Activated CD4-positive, alpha-beta T cell treated with anti-CD3 and anti-CD28 coated beads, Interleukin-10, Interleukin-2, amounts not matched to agents 100 ng/mL and 50 ng/mL, durations not matched to agents 16 hours and 8 hours (primary cell): ENCODE measurements around the gene SSNA1.

Experiments
- DNase-seq: peaks from one replicate; pipeline ENCODE4 v3.0.0-alpha.2; 2020

SSNA1 gene

DNA sequence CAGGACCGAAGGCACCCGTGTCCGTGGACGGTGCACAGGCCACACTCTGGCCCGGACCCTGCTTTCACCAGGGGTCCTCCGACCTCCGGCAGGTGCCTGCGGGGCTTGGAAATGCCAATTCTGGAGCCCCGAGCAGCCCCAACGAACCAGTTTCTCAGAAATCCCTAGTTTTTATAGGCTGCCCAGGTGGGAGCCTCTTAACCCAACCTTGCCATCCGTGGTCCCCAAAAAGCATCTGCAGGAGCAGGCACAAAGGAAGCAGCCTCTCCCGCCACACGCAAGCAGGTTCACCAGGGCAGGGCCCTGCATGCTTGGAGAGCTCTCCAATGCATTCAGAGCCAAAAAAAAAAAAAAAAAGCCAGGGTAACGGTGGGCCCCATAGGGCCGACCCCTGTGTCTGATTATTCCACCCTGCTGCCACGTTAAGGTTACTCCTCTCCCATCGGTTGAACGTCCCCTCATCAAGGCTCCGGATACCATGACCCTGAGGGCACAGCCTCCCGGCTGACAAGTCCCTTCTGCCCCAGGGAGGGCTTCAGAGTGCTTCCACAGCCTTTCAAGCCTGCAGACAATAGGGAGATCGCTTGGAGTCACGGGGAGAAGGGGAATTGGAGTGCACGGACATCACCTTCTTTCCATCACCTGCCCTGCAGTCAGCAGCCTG is 12.9 kb downstream of the SSNA1 start:
- no peak for DNase-seq

GRCh38 chr9:137202966-137203365 is 14.5 kb downstream of the SSNA1 start:
- DNase-seq: no peak

DNA sequence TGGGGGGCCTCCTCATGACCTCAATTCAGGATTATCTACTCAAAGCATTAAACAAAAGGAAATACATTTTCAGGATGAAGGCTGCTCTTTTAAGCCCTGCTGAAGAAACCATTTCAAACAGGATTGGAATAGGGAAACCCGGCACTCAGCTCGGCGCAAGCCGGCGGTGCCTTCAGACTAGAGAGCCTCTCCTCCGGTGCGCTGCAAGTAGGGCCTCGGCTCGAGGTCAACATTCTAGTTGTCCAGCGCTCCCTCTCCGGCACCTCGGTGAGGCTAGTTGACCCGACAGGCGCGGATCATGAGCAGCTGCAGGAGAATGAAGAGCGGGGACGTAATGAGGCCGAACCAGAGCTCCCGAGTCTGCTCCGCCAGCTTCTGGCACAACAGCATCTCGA is 16.3 kb downstream of the SSNA1 start:
- no peak for DNase-seq

DNA sequence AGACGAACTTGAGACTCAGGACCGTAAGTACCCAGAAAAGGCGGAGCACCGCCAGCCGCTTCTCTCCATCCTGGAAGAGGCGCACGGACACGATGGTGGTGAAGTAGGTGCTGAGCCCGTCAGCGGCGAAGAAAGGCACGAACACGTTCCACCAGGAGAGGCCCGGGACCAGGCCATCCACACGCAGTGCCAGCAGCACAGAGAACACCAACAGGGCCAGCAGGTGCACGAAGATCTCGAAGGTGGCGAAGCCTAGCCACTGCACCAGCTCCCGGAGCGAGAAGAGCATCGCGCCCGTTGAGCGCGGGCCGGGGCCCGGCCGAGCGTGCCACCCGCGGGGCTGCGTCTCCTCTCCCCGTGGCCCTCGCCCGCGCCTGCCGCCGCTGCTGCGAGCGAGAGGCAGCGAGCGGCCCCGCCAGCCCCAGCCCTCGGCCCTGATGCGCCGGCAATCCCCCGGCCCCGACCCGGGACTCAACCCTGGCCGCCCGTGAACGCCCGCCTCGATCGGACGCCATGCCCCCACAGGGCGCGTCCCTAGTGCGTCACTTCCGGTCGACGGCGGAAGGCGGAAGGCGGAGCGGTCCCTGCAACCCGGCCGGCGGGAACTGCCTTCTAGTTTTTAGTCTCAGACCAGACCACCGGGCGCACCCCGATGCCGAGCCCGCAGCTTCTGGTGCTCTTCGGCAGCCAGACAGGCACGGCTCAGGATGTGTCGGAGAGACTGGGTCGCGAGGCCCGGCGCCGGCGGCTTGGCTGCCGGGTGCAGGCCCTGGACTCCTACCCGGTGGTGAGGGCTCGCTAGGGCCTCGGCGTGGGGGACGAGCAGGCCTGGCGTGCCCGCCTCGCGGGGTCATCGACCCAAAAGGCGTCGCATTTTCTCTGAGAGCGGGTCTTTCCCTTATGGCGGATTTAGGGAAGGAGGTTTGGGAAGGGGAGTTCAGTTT is 16.9 kb downstream of the SSNA1 start, which contains the start of the genes NDOR1 and TMEM203:
Gene NDOR1, plus strand, starts transcription at position 575 of the 944 bp plus-strand sequence. Its CDS starts 78 bp downstream, at position 653.
Gene TMEM203, minus strand, starts transcription at position 523 of the 944 bp plus-strand sequence. Its CDS starts 234 bp downstream, at position 289.
- DNase-seq: peak; percentile 96

- no peak for DNase-seq
Measured at GRCh38 chr9:137206602-137207001, 18.1 kb downstream of the SSNA1 start.

DNA sequence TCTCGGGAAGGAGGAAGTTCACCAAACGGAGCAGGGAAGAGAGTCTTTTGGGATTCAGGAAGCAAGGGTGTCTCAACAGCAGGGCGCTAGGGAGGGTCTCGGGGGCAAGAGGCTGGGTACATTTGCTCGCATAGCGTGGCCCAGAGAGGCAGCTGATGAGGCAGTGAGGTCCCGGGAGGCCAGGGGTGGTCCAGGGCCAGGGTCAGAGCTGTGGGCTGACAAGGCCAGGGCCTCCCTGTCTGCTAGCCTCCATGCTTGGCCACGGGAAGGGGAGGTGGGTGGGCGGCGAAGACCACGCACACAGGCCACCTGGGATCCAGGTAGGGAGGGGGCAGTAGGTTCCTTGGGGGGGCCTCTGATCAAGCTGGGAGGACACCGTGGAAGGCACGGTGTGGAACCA is 23.1 kb downstream of the SSNA1 start:
- no peak for DNase-seq

- DNase-seq: no peak
Measured at GRCh38 chr9:137212520-137212919, 24.0 kb downstream of the SSNA1 start.

DNA sequence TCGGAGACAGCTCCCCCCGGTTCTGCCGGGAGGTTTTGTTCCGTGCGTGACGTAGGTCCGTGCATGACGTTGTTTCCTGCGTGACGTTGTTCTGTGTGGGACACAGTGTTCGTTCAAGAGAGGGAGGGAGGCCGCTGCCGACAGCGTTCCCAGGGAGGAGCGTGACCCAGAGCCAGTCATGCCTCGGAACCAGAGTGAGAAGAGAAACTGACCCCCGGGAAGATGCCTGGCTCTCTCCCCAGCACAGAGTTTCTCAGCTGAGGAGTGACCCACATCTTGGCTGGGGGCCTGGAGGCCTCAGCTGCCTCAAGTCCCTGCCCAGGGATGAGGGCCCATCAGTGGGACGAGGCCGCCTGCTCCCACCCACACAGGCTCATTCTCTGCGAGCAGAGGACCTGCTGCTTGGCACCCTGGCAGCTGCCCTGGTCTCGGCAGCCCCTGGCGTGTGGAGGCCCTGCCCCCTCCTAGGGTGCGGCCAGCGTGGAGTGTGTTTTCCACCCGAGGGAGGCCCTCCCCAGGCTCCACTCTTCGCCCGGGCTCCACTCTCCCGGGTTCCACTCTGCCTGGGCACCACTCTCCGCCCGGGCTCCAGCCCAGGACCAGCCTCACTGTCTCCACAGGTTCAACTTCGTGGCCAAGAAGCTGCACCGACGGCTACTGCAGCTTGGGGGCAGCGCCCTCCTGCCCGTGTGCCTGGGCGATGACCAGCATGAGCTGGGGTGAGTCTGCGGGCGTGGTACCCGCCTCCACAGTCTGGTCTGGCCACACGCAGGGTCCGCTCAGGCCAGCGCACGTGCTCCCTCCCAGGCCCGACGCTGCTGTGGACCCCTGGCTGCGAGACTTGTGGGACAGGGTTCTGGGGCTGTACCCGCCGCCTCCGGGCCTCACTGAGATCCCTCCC is 24.9 kb downstream of the SSNA1 start:
- no peak for DNase-seq

DNA sequence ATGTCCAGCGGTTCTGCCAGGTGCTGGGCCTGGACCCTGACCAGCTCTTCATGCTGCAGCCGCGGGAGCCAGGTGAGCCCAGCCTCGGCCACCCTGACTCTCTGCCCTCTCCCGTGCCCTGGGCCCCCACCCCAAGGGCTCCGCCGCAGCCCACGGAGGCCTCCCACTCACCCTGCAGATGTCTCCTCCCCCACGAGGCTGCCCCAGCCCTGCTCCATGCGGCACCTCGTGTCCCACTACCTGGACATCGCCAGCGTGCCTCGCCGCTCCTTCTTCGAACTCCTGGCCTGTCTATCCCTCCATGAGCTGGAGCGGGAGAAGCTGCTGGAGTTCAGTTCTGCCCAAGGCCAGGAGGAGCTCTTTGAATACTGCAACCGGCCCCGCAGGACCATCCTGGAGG is 26.1 kb downstream of the SSNA1 start:
- DNase-seq: no peak

DNA sequence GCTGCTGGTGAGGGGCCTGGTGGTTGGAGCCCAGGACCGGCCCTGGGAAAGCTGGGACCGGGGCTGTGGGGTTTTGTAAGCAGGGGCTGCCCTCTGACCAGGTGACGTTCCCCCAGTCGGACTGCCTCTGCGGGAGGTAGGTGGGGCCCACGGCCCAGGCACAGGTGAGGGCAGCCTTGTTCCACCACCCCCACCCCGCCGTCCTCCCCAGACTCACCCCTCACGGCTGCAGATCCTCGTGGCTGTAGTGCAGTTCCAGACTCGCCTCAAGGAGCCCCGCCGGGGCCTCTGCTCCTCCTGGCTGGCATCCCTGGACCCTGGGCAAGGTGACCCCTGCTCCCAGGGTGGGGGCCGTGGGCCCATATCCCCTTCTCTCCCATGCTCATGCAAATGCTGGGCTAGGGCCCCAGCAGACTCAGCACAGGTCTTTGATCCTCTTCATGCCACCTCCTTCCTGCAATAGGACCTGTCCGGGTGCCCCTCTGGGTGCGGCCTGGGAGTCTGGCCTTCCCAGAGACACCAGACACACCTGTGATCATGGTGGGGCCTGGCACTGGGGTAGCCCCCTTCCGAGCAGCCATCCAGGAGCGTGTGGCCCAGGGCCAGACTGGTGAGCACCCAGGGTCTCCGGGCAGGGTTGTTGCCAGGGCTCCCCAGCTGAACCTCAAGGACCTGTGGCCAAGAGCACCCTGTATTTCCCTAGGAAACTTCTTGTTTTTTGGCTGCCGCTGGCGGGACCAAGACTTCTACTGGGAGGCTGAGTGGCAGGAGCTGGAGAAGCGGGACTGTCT is 26.9 kb downstream of the SSNA1 start:
- no peak for DNase-seq

DNA sequence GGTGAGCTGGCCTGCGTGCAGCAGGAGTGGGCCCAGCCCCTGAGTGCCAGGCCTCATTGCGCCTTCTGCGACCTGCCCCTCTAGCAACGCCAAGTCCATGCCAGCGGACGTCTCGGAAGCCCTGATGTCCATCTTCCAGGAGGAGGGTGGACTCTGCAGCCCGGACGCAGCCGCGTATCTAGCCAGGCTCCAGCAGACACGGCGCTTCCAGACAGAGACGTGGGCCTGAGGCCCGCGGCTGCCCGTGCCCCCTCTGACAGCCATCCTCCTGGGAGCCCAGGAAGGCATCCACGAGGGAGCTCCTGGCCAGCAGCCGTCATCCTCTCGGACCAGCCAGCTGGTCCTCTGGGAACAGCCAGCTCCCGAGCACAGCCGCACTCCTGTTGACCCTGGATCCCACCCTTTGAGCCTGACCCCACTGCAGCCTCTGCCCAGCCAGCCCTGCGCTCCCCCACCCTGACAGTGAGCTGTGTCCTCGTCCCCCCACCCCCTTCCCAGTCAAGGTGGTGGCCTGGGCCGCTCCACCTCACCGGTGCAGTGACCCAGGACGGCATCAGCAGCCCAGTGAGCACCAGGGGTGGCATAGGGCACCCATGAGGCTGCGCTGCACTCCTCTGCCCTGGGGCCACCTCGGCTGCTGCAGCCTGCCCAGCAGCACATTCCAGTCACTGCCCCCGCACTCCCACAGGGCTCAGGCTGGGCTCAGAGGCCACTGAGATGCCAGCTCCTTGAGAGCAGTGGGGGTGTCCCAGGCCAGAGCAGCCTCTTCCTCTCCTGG is 27.9 kb downstream of the SSNA1 start:
- no peak for DNase-seq

DNA sequence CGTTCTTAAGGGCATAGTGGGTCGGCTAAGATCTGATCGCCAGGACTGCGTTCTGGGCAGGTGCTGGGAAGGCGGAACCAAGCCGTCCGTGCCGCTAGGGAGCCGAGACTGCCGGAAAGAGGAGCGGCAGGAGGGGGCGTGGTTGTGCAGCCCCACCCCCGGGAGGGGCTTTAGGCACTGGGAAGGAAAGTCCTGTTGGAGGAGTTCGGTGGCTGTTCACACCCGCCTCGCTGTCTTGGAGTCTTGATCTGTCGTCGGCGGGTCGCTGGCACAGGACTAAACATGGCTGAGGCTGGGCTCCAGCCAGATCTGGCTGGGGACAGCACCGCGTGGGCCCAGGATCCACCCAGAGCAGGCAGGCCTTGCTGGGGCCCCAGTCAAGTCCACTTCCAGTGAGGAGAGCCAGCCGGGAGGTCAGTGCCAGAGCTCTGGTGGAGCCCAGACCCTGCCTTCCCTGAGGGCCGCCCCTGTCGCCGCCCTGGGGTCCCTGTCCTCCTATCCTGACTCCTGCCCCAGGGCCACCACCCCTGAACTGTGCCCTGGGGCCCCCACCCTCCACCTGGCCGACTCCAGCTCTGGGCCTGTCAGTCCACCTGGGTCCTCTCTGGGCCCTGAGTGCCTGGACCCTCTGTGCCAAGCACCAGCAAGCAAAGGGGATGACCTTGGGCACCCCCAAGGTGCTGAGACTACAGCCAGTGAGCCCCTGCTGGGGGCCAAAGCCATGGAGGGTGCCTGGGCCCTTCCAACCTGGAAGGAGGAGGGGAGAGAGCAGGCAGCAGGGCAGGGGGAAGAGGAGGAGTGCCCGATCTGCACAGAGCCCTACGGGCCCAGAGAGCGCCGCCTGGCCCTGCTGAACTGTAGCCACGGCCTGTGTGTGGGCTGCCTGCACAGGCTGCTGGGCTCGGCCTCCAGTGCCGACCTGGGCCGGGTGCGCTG is 29.1 kb downstream of the SSNA1 start:
- no peak for DNase-seq

GRCh38 chr9:137218212-137218753 is 29.8 kb downstream of the SSNA1 start:
- no peak for DNase-seq

DNA sequence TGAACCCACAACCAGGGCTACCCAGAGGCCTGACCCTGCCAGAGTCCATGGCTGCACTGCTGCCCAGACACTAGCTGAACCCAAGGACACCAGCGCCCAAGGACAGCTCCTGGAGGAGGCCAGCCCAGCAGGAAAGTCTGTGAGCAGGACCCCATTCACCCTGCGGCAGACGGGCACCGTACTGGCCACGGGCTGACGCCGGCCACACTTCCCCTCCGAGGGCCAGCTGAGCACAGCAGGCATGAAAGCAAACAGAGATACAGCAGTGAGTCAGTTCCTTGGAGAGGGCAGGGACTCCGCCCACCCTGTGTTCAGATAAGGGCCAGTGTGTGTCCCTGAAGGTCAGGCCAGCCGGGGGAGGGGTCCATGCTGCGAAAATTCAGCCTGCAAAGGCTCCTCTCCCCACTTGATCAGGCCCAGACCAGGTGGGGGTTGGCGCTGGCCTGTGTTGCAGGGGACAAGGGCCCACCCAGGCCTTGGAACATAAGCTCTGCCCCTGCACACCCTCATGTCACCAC is 30.3 kb downstream of the SSNA1 start:
- DNase-seq: no peak

GRCh38 chr9:137219757-137220316 is 31.4 kb downstream of the SSNA1 start:
- no peak for DNase-seq

DNA sequence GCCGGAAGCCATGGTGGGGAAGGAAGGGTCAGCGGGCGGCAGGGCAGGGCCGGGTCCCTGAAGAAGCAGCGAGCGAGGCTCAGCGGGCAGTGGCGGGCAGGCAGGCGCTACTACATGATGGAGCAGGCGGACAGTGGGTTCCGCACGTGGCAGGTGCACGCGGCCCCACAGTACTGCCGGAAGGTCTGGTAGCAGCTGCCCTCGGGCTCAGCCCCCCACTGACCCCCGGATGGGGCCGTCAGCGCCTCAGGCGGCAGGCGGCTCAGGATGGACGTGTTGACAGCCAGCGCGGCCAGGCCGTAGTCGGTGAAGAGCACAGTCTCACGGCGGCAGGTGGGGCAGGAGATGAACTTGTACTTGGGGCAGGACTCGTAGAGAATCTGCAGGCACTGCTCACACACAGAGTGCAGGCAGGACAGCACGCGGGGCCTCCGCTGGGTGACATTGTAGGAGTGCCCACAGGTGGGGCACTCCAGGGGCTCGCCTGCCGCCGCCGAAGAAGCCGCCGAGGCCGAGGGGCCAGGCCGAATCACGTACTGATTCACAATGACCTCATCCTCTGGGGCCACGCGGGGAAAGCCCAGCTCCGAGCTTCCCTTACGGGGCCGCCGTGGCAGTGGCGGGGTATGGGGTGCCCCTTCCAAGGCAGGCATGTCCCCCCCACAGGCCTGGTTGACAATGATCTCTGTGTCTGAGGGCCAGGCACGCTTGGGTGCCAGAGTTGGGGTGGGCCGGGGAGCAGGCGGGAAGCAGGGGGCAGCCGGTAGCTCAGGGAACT is 32.0 kb downstream of the SSNA1 start:
- no peak for DNase-seq

GRCh38 chr9:137221095-137221505 is 32.6 kb downstream of the SSNA1 start:
- no peak for DNase-seq

GRCh38 chr9:137221506-137222111 is 33.1 kb downstream of the SSNA1 start:
- no peak for DNase-seq
